H9 (cell line): ENCODE results near the gene GLUL. TPM values are rescaled to one million over a fixed set of nuclear protein-coding genes. Genes with fewer than 3 reads are reported as not detected.

Experiments used
- DNase-seq: peaks from one replicate; pipeline ENCODE4 v3.0.0-alpha.2; 2017
- H2AFZ ChIP-seq: one replicate; pipeline ENCODE4 v1.6.1; 2013; ENCODE audit warnings: mild to moderate bottlenecking, low read length, control low read depth, moderate library complexity
- H2AK5ac ChIP-seq: 2 replicates; pipeline ENCODE4 v1.6.1; 2013; ENCODE audit warnings: low read length, control low read depth, mixed read lengths; ENCODE audit not compliant: insufficient read length
- H2BK120ac ChIP-seq: one replicate; pipeline ENCODE4 v1.6.1; 2013; ENCODE audit warnings: low read depth, mild to moderate bottlenecking, low read length, control low read depth, inconsistent platforms; ENCODE audit not compliant: poor library complexity, severe bottlenecking
- H2BK12ac ChIP-seq: 2 replicates; pipeline ENCODE4 v1.6.1; 2013; ENCODE audit warnings: low read length, control low read depth, mixed read lengths, low read depth; ENCODE audit not compliant: insufficient read length
- H2BK15ac ChIP-seq: 2 replicates; pipeline ENCODE4 v1.6.1; 2013; ENCODE audit warnings: low read depth, low read length, control low read depth
- H2BK20ac ChIP-seq: one replicate; pipeline ENCODE4 v1.6.1; 2013; ENCODE audit warnings: low read depth, mild to moderate bottlenecking, low read length, control low read depth, inconsistent platforms; ENCODE audit not compliant: poor library complexity, severe bottlenecking
- H2BK5ac ChIP-seq: 2 replicates; pipeline ENCODE4 v1.6.1; 2013; ENCODE audit warnings: low read length, control low read depth, mixed read lengths; ENCODE audit not compliant: insufficient read length
- H3K14ac ChIP-seq: 2 replicates; pipeline ENCODE4 v1.6.1; 2013; ENCODE audit warnings: low read length, control low read depth; ENCODE audit not compliant: insufficient read depth
- H3K18ac ChIP-seq: 2 replicates; pipeline ENCODE4 v1.6.1; 2013; ENCODE audit warnings: low read depth, mild to moderate bottlenecking, mixed read lengths, low read length, control low read depth; ENCODE audit not compliant: insufficient read length
- H3K23ac ChIP-seq: 2 replicates; pipeline ENCODE4 v1.6.1; 2013; ENCODE audit warnings: low read length, control low read depth, mixed read lengths, low read depth; ENCODE audit not compliant: insufficient read length
- H3K23me2 ChIP-seq: 2 replicates; pipeline ENCODE4 v1.6.1; 2013; ENCODE audit warnings: low read depth, mild to moderate bottlenecking, mixed read lengths, low read length, control low read depth; ENCODE audit not compliant: insufficient read length, poor library complexity, severe bottlenecking
- H3K27ac ChIP-seq: 2 replicates; pipeline ENCODE4 v1.5.1; 2013; ENCODE audit warnings: low read length, control low read depth, mixed read lengths, low read depth; ENCODE audit not compliant: insufficient read length
- H3K27me3 ChIP-seq: 2 replicates; pipeline ENCODE4 v1.6.1; 2013; ENCODE audit warnings: low read length, control low read depth, inconsistent platforms; ENCODE audit not compliant: insufficient read depth
- H3K4ac ChIP-seq: 2 replicates; pipeline ENCODE4 v1.6.1; 2013; ENCODE audit warnings: low read depth, mild to moderate bottlenecking, control low read depth, inconsistent platforms, low read length, moderate library complexity
- H3K4me1 ChIP-seq: 2 replicates; pipeline ENCODE4 v1.6.1; 2013; ENCODE audit warnings: low read length, control low read depth, inconsistent platforms; ENCODE audit not compliant: insufficient read depth
- H3K4me2 ChIP-seq: 2 replicates; pipeline ENCODE4 v1.6.1; 2013; ENCODE audit warnings: low read length, control low read depth, mixed read lengths; ENCODE audit not compliant: insufficient read length, insufficient read depth
- H3K56ac ChIP-seq: 2 replicates; pipeline ENCODE4 v1.6.1; 2013; ENCODE audit warnings: low read depth, mild to moderate bottlenecking, mixed read lengths, low read length, control low read depth; ENCODE audit not compliant: insufficient read length
- H3K79me1 ChIP-seq: 2 replicates; pipeline ENCODE4 v1.6.1; 2013; ENCODE audit warnings: low read depth, mild to moderate bottlenecking, moderate library complexity, low read length, control low read depth, inconsistent platforms; ENCODE audit not compliant: insufficient read depth, poor library complexity, severe bottlenecking
- H3K79me2 ChIP-seq: 2 replicates; pipeline ENCODE4 v1.6.1; 2013; ENCODE audit warnings: low read length, control low read depth, inconsistent platforms; ENCODE audit not compliant: insufficient read depth
- H3K9ac ChIP-seq: 2 replicates; pipeline ENCODE4 v1.6.1; 2013; ENCODE audit warnings: low read length, control low read depth, mixed read lengths; ENCODE audit not compliant: insufficient read length; ENCODE audit errors: extremely low read depth
- H3K9me3 ChIP-seq: one replicate; pipeline ENCODE4 v1.6.1; 2013; ENCODE audit warnings: low read depth, low read length, inconsistent platforms; ENCODE audit not compliant: control insufficient read depth
- H3T11ph ChIP-seq: one replicate; pipeline ENCODE4 v1.6.1; 2013; ENCODE audit warnings: mild to moderate bottlenecking, low read length, control low read depth, inconsistent platforms
- H4K20me1 ChIP-seq: one replicate; pipeline ENCODE4 v1.6.1; 2013; ENCODE audit not compliant: control insufficient read depth, insufficient read length, insufficient read depth
- H4K5ac ChIP-seq: 2 replicates; pipeline ENCODE4 v1.6.1; 2013; ENCODE audit warnings: low read depth, mild to moderate bottlenecking, mixed read lengths, low read length, control low read depth; ENCODE audit not compliant: insufficient read length
- H4K8ac ChIP-seq: replicated peaks from 2 replicates; pipeline ENCODE4 v1.6.1; 2013; ENCODE audit warnings: low read length, control low read depth, mixed read lengths, low read depth; ENCODE audit not compliant: insufficient read length
- H4K91ac ChIP-seq: 2 replicates; pipeline ENCODE4 v1.6.1; 2013; ENCODE audit warnings: low read depth, mild to moderate bottlenecking, moderate library complexity, mixed read lengths, low read length, control low read depth; ENCODE audit not compliant: insufficient read length
- H3K27ac Mint-ChIP-seq, 3 experiments: 2 replicates in 2 of 3; 3 replicates in 1 of 3; pipeline ENCODE4 v1.8.0; 2020 to 2021; ENCODE audit warnings: mixed read lengths in 3 of 3, mild to moderate bottlenecking in 1 of 3, moderate library complexity in 1 of 3
- H3K27me3 Mint-ChIP-seq: 2 replicates; pipeline ENCODE4 v1.8.0; 2021; ENCODE audit warnings: low read depth, mild to moderate bottlenecking, moderate library complexity, mixed read lengths
- H3K36me3 Mint-ChIP-seq, 3 experiments: 2 replicates in 2 of 3; 3 replicates in 1 of 3; pipeline ENCODE4 v1.8.0; 2020 to 2021; ENCODE audit warnings: low read depth in 3 of 3, mixed read lengths in 3 of 3; ENCODE audit not compliant: insufficient read depth in 1 of 3
- H3K4me1 Mint-ChIP-seq, 2 experiments: 2 replicates each; pipeline ENCODE4 v1.8.0; 2020; ENCODE audit warnings: mixed read lengths in 2 of 2
- H3K4me3 Mint-ChIP-seq, 2 experiments: 2 replicates in 1 of 2; 3 replicates in 1 of 2; pipeline ENCODE4 v1.8.0; 2020 to 2021; ENCODE audit warnings: mild to moderate bottlenecking in 2 of 2, mixed read lengths in 2 of 2, moderate library complexity in 1 of 2
- H3K9me3 Mint-ChIP-seq, 2 experiments: 2 replicates in 1 of 2; 3 replicates in 1 of 2; pipeline ENCODE4 v1.8.0; 2020; ENCODE audit warnings: mild to moderate bottlenecking in 2 of 2, mixed read lengths in 2 of 2, moderate library complexity in 1 of 2
- WGBS: extraction: QIAGEN DNeasy Blood & Tissue Kit; methylation state at CpG from one replicate; pipeline ENCODE4 v1.1.7; 2013; ENCODE audit warnings: missing lambda C conversion rate, low lambda C conversion rate, mixed read lengths; ENCODE audit not compliant: insufficient read length; ENCODE audit errors: extremely low coverage; 5-methylcytosine and 5-hydroxymethylcytosine counted together
- total RNA-seq: library from RNA; stranded (reverse); gene quantifications from 2 replicates; pipeline ENCODE4 v1.2.1, GENCODE V29; 2021
- TF ChIP-seq, protein P1 (sequence below): fragments of 200-600 bp; sonication (generic); conservative IDR thresholded peaks from 3 replicates; pipeline ENCODE4 v1.8.0; 2021; ENCODE audit warnings: antibody characterized with exemption, mild to moderate bottlenecking

Gene GLUL
- total RNA-seq, 1 experiment from 2014 or later, result 332 TPM

DNA sequence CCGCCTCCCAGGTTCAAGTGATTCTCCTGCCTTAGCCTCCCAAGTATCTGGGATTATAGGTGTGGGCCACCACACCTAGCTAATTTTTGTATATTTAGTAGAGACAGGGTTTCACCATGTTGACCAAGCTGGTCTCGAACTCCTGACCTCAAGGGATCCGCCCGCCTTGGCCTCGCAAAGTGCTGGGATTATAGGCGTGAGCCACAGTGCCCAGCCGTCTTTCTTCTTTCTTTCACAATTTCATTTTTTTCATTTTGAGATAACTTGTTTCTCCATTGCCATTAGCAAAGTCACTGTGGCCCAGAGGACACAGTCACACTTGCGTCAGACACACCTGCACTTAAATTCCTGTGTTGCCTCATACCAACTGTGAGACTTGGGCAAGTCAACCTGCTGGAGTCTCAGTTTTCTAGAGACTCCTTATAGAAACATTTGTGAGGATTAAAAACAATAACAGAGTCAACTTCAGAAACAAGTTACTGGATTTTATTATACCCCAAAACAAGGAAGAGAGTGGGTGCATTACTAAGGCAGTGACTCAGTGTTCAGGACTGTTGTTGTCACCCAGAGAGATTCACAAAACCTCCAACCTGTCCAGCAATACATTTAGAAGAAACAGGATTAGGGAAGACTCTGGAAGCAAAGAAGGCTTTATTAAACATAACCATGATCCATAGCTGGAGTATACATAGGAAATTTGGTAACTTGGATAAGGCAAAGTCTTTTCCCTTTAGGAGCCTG is 6.2 kb upstream of the GLUL start:
- no peak for DNase-seq
- Histone ChIP-seq H2BK15ac (no peak overlapping the region), H3K23ac (no peak overlapping the region), H3K79me2 (0 out of 2 replicates have a peak, but pooled peaks cover 2% of the 10 kb centered on the region), H3K9me3 (no peaks in the 10 kb centered on the region), H3K27ac (no peak overlapping the region), H2BK5ac (no peak overlapping the region), H3K23me2 (no peaks in the 10 kb centered on the region), H3K79me1 (no peaks in the 10 kb centered on the region), H2BK120ac (no peak overlapping the region), H4K20me1 (no peaks in the 10 kb centered on the region), H2AK5ac (no peak overlapping the region), H3K4me1 (peaks cover 4% of the 10 kb centered on the region), H3K18ac (no peak overlapping the region), H3K27me3 (no peaks in the 10 kb centered on the region), H3K4me2 (no peak overlapping the region), H3K56ac (no peak overlapping the region), H3K4ac (no peak overlapping the region), H4K91ac (no peak overlapping the region), H3K14ac (no peak overlapping the region), H2AFZ (no peak overlapping the region), H2BK20ac (no peak overlapping the region), H4K8ac (no peak overlapping the region), H4K5ac (no peak overlapping the region), H2BK12ac (no peak overlapping the region), H3K9ac (no peak overlapping the region), H3T11ph (no peak overlapping the region)
- no peaks in the 10 kb centered on the region; the same call in 1 of the 2 replicates for H3K27me3 Mint-ChIP-seq
- H3K27ac Mint-ChIP-seq, result no peak overlapping the region
- no CpG with 5 or more reads among the region's 8 CpGs for WGBS
- no peak overlapping the region for H3K4me3 Mint-ChIP-seq
- H3K4me1 Mint-ChIP-seq, result peaks cover 23 to 34% of the 10 kb centered on the region in 2 experiments
- no peaks in the 10 kb centered on the region; a peak in 1 of 5 replicates for H3K9me3 Mint-ChIP-seq
- H3K36me3 Mint-ChIP-seq, result no peaks in the 10 kb centered on the region
- TF ChIP-seq, protein P1, sequence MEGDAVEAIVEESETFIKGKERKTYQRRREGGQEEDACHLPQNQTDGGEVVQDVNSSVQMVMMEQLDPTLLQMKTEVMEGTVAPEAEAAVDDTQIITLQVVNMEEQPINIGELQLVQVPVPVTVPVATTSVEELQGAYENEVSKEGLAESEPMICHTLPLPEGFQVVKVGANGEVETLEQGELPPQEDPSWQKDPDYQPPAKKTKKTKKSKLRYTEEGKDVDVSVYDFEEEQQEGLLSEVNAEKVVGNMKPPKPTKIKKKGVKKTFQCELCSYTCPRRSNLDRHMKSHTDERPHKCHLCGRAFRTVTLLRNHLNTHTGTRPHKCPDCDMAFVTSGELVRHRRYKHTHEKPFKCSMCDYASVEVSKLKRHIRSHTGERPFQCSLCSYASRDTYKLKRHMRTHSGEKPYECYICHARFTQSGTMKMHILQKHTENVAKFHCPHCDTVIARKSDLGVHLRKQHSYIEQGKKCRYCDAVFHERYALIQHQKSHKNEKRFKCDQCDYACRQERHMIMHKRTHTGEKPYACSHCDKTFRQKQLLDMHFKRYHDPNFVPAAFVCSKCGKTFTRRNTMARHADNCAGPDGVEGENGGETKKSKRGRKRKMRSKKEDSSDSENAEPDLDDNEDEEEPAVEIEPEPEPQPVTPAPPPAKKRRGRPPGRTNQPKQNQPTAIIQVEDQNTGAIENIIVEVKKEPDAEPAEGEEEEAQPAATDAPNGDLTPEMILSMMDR, result no peak
